GM13977 (cell line): ENCODE measurements around the gene NGFR.

Experiments
- DNase-seq: peaks from one replicate; pipeline ENCODE4 v3.0.0; 2012; ENCODE audit warnings: low spot score
- in situ Hi-C: fragments of 300-500 bp; cut with MboI; formaldehyde crosslinking; loops from one replicate; pipeline ENCODE4 v1.12.0; 2022; ENCODE audit warnings: low sequenced_read_pairs, low pct_unique_long_range_greater_than_20kb, mixed read lengths, inconsistent platforms; ENCODE audit not compliant: unreplicated experiment
- TF ChIP-seq, protein P1 (sequence below): IDR thresholded peaks from 2 replicates; pipeline ENCODE4 v1.5.1; 2012; ENCODE audit warnings: mild to moderate bottlenecking, control low read depth; ENCODE audit not compliant: insufficient read depth; ENCODE audit errors: extremely low read depth, missing control alignments

Gene NGFR

DNA sequence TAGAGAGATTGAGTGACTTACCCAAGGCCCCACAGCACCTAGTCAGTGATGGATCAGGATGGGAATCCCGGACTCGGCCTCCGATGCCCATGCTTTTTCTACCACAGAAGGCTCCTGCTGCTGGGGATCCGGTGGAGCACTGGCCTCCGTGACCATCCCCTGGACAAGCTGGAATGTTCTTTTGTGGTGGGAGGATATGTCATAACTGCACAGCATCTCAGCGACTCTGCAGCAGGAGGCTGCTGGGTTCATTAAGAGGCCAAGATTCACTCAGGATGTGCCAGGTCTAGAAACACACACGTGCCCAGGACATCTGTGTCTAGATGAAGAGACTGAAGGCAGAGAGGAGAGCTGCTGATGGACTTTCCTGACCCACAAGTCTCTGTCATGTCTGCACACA, 34.7 kb upstream of the NGFR start:
- TF ChIP-seq, protein P1, sequence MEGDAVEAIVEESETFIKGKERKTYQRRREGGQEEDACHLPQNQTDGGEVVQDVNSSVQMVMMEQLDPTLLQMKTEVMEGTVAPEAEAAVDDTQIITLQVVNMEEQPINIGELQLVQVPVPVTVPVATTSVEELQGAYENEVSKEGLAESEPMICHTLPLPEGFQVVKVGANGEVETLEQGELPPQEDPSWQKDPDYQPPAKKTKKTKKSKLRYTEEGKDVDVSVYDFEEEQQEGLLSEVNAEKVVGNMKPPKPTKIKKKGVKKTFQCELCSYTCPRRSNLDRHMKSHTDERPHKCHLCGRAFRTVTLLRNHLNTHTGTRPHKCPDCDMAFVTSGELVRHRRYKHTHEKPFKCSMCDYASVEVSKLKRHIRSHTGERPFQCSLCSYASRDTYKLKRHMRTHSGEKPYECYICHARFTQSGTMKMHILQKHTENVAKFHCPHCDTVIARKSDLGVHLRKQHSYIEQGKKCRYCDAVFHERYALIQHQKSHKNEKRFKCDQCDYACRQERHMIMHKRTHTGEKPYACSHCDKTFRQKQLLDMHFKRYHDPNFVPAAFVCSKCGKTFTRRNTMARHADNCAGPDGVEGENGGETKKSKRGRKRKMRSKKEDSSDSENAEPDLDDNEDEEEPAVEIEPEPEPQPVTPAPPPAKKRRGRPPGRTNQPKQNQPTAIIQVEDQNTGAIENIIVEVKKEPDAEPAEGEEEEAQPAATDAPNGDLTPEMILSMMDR, result no peak
- no peak for DNase-seq
- in situ Hi-C loops, result no loop called here

DNA sequence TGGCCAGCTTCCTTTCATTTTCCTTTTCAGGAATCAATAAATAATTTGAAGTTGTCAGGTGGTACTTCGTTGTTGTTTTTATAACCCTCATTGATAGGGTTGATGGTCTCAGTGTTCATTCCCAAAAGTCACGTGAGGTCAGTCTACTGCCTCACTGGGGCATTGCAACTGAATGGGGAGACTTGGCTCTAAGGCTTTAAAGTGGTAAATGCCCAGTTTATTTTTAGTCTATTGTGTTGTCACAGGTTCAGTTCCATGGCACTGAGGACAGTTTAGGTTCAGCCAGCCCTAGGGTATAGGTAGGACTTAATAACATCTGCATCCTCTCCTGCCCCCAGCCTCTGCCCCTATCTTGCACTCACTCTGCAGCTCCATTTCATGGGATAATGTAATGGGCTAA, 33.5 kb upstream of the NGFR start:
- in situ Hi-C loops, result no loop called here

DNA sequence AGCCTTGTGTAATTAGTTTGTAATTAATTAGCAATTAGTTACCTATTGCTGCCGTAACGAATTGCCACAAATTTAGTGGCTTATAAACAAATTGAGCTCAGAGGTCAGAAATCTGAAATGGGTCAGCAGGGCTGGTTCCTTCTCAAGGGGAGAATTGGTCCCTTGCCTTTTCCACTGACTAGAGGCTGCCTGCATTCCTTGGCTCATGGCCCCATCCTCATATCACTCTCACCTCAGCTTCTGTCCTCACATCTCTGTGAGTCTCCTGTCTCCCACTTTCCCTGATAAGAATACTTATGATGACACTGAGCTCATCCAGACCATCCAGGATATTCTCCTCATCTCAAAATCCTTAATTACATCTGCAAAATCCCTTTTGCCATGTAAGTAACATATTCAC, 31.0 kb upstream of the NGFR start:
- DNase-seq, result no peak
- in situ Hi-C loops, result no loop called here

More for the DNA sequence above, 33.5 kb upstream of the NGFR start:
- TF ChIP-seq, protein P1, result no peak
- DNase-seq, result no peak

DNA sequence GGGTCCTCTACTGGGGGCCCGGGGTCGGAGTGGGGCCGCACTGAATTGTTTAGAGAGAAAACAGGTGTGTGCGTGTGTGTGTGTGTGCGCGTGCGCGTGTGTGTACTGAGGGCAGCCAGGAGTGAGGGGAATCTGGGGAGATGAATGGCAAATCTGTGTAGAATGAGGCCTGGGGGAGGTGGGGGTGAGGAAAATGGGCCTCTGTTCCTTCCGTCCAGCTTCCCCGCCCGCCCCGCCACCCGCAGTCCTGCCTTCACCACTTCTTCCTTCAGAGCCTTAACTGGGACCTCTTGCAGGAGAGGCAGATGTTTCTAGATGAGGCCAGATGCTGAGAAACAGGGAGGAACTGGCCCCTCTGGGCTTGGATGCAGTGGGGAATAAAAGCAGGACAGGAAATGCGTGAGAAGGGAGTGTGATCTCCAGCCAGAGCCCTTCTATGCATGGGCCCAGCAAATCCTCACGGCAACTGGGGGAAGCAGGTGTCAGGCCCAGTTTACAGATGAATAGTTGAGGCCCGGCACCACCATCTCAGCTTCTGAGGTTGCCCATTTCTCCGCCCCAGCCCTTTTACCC, 29.7 kb upstream of the NGFR start:
- TF ChIP-seq, protein P1, result no peak
- in situ Hi-C loops, result no loop called here
- no peak for DNase-seq

More for the DNA sequence above, 31.0 kb upstream of the NGFR start:
- TF ChIP-seq, protein P1, result no peak

DNA sequence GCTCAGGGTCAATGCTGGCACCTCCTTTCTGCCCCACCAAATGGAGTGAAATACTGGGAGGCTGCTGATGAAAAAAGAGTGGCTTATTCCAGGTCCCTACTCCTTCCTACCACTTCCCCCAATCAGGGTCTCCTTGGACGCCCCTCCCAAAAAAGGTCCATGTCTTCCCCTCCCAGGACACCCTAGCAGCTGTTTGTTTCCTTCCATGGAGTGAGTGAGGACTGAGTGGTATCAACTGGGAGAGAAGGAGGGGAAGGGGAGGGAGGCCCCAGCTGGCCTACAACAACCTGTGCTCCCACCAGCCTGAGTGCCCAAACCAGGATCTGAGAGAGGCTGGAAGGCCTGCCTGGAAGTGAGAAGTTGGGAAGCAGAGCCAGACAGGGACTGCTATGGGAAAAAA, 28.7 kb upstream of the NGFR start:
- TF ChIP-seq, protein P1, result no peak
- no peak for DNase-seq
- in situ Hi-C loops, result no loop called here

DNA sequence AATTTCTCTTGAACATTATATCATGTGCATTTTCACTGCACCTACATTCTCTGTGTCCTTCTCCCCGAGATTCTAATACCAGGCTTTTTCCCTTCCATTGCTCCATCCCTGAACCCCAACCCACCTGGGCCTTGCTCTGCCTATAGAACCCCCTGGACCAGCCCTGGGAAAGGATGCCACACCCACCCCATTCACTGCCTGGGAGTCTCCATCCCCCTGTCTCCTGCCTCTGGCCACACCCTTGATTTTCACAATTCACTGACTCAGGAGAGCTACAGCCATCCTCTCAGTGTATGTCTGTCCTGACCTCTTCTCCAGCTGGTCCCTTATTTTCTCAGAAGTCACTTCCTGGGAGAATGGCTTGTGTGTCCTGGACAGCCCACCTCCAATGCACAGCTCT, 27.9 kb upstream of the NGFR start:
- no peak for DNase-seq
- TF ChIP-seq, protein P1, result no peak
- in situ Hi-C loops, result no loop called here
